Astrocyte (in vitro differentiated cells and primary cell): ENCODE data around the gene CATSPERB. TPM values are rescaled to one million over a fixed set of nuclear protein-coding genes. Genes with fewer than 3 reads are reported as not detected.

Experiments
- DNase-seq: peaks from one replicate; pipeline ENCODE4 v3.0.0-alpha.2; 2010; ENCODE audit warnings: low read depth
- FAIRE-seq: peaks from 2 replicates; lab custom pipeline; 2011; peaks lifted over from hg19 to GRCh38; lab: Jason Lieb, UNC
- H2AFZ ChIP-seq: 2 replicates; pipeline ENCODE4 v1.6.0; 2012; ENCODE audit warnings: low read depth, low read length, inconsistent platforms
- H3K27ac ChIP-seq: 2 replicates; pipeline ENCODE4 v1.5.1; 2011; ENCODE audit warnings: low read depth, low read length, inconsistent platforms
- H3K27me3 ChIP-seq: 2 replicates; pipeline ENCODE4 v1.6.0; 2011; ENCODE audit warnings: low read length, inconsistent platforms; ENCODE audit not compliant: insufficient read depth
- H3K36me3 ChIP-seq: 2 replicates; pipeline ENCODE4 v1.5.1; 2011; ENCODE audit warnings: low read length, inconsistent platforms; ENCODE audit not compliant: insufficient read depth
- H3K4me1 ChIP-seq: 2 replicates; pipeline ENCODE4 v1.5.1; 2011; ENCODE audit warnings: low read length, inconsistent platforms; ENCODE audit not compliant: insufficient read depth
- H3K4me2 ChIP-seq: 2 replicates; pipeline ENCODE4 v1.6.0; 2012; ENCODE audit warnings: low read length, inconsistent platforms
- H3K4me3 ChIP-seq: 2 replicates; pipeline ENCODE4 v1.5.1; 2011; ENCODE audit warnings: low read depth, mild to moderate bottlenecking, low read length, inconsistent platforms; ENCODE audit not compliant: insufficient read depth
- H3K79me2 ChIP-seq: 2 replicates; pipeline ENCODE4 v1.6.0; 2012; ENCODE audit warnings: mild to moderate bottlenecking, low read length, inconsistent platforms; ENCODE audit not compliant: insufficient read depth
- H3K9ac ChIP-seq: 2 replicates; pipeline ENCODE4 v1.6.0; 2012; ENCODE audit warnings: mild to moderate bottlenecking, low read length, inconsistent platforms
- H3K9me3 ChIP-seq: 2 replicates; pipeline ENCODE4 v1.5.1; 2012; ENCODE audit warnings: low read depth, mild to moderate bottlenecking, low read length, inconsistent platforms; ENCODE audit not compliant: insufficient read depth
- H4K20me1 ChIP-seq: 2 replicates; pipeline ENCODE4 v1.6.0; 2012; ENCODE audit warnings: low read length, inconsistent platforms; ENCODE audit not compliant: insufficient read depth
- H3K27ac Mint-ChIP-seq: one replicate; pipeline ENCODE4 v1.8.0; 2021; ENCODE audit warnings: mild to moderate bottlenecking, mixed read lengths; ENCODE audit not compliant: unreplicated experiment
- H3K27me3 Mint-ChIP-seq: one replicate; pipeline ENCODE4 v1.8.0; 2021; ENCODE audit warnings: low read depth, mixed read lengths; ENCODE audit not compliant: unreplicated experiment
- H3K36me3 Mint-ChIP-seq: one replicate; pipeline ENCODE4 v1.8.0; 2021; ENCODE audit warnings: low read depth, mixed read lengths; ENCODE audit not compliant: unreplicated experiment
- H3K4me1 Mint-ChIP-seq: one replicate; pipeline ENCODE4 v1.8.0; 2021; ENCODE audit warnings: low read depth, mixed read lengths; ENCODE audit not compliant: unreplicated experiment
- H3K4me3 Mint-ChIP-seq: one replicate; pipeline ENCODE4 v1.8.0; 2021; ENCODE audit warnings: mild to moderate bottlenecking, moderate library complexity, mixed read lengths; ENCODE audit not compliant: unreplicated experiment
- H3K9me3 Mint-ChIP-seq: one replicate; pipeline ENCODE4 v1.8.0; 2021; ENCODE audit warnings: mild to moderate bottlenecking, mixed read lengths; ENCODE audit not compliant: unreplicated experiment
- EZH2 ChIP-seq: IDR thresholded peaks from 2 replicates; pipeline ENCODE4 v1.6.1; 2012; ENCODE audit warnings: mild to moderate bottlenecking, low read length, inconsistent platforms; ENCODE audit not compliant: insufficient read depth
- total RNA-seq: library from RNA; stranded (reverse); gene quantifications from 2 replicates; pipeline ENCODE4 v1.2.1, GENCODE V29; 2021
- TF ChIP-seq, protein P1 (sequence below): IDR thresholded peaks from 2 replicates; pipeline ENCODE4 v1.5.1; 2011; ENCODE audit warnings: low read depth, mild to moderate bottlenecking, inconsistent platforms, low read length, moderate library complexity; ENCODE audit not compliant: insufficient read depth

The CATSPERB gene
- total RNA-seq, 1 donor from 2014 or later, result 0.11 TPM

DNA sequence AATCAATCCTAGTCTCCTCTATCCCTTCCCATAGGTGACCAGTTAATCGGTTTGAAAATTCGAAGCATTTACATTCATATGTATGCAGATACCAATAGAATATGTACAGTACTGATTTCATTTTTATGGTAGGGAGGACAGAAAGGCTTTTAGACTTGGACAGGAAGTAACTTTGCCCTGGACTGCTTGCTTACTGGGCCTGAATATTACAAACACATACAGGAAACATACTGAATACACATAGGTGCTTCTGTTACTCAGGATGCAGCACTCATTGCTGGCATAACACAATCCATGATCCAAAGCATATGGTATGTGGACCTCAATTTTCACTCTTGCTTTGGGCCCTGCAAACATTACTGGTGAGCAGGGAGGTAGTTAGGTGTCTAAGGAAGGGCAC lies 71.1 kb downstream of the CATSPERB start:
- H3K4me1 Mint-ChIP-seq, result no peaks in the 10 kb centered on the region
- no peaks in the 10 kb centered on the region for H3K36me3 ChIP-seq
- DNase-seq (no peak), FAIRE-seq (no peak)
- H3K27me3 ChIP-seq, result no peaks in the 10 kb centered on the region
- no peak overlapping the region for H3K4me3 ChIP-seq
- no peaks in the 10 kb centered on the region for H3K79me2 ChIP-seq
- H2AFZ ChIP-seq, result no peak overlapping the region
- no peaks in the 10 kb centered on the region for H4K20me1 ChIP-seq
- H3K4me2 ChIP-seq, result no peak overlapping the region
- H3K27ac Mint-ChIP-seq, result no peak overlapping the region
- no peak overlapping the region for H3K9ac ChIP-seq
- no peak overlapping the region for H3K27ac ChIP-seq
- H3K9me3 ChIP-seq, result no peaks in the 10 kb centered on the region
- no peak for TF ChIP-seq EZH2
- H3K4me1 ChIP-seq, result no peaks in the 10 kb centered on the region
- H3K36me3 Mint-ChIP-seq, result no peaks in the 10 kb centered on the region
- H3K27me3 Mint-ChIP-seq, result no peaks in the 10 kb centered on the region
- no peaks in the 10 kb centered on the region for H3K9me3 Mint-ChIP-seq
- no peak overlapping the region for H3K4me3 Mint-ChIP-seq

DNA sequence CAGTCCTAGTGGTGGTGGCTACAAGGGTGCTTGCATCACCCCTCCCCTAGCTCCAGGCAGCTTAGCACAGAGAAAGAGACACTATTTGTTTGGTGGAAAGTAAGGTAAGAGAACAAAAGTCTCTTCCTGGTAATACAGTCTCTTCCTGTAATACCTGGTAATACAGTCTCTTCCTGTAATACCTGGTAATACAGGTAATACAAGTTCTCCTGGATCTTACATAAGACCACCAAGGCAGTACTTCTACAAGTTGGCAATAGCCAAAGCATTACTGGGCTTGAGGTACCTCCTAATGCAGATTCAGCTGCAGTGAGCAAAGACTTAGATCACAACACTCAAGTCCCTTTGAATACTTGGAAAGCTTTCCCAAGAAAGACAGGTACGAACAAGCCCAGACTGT lies 77.0 kb downstream of the CATSPERB start:
- Histone ChIP-seq H2AFZ (no peak overlapping the region), H3K4me2 (no peak overlapping the region), H3K27ac (no peak overlapping the region), H3K79me2 (no peaks in the 10 kb centered on the region), H3K27me3 (no peaks in the 10 kb centered on the region), H3K9ac (no peak overlapping the region), H4K20me1 (no peaks in the 10 kb centered on the region), H3K36me3 (no peaks in the 10 kb centered on the region), H3K4me1 (no peaks in the 10 kb centered on the region), H3K9me3 (no peaks in the 10 kb centered on the region), H3K4me3 (no peak overlapping the region)
- Mint-ChIP-seq H3K4me3 (no peak overlapping the region), H3K27ac (no peak overlapping the region), H3K4me1 (no peaks in the 10 kb centered on the region), H3K27me3 (peaks cover 7% of the 10 kb centered on the region), H3K36me3 (no peaks in the 10 kb centered on the region), H3K9me3 (peaks cover 3% of the 10 kb centered on the region)
- FAIRE-seq (no peak), DNase-seq (no peak)
- TF ChIP-seq, protein P1, sequence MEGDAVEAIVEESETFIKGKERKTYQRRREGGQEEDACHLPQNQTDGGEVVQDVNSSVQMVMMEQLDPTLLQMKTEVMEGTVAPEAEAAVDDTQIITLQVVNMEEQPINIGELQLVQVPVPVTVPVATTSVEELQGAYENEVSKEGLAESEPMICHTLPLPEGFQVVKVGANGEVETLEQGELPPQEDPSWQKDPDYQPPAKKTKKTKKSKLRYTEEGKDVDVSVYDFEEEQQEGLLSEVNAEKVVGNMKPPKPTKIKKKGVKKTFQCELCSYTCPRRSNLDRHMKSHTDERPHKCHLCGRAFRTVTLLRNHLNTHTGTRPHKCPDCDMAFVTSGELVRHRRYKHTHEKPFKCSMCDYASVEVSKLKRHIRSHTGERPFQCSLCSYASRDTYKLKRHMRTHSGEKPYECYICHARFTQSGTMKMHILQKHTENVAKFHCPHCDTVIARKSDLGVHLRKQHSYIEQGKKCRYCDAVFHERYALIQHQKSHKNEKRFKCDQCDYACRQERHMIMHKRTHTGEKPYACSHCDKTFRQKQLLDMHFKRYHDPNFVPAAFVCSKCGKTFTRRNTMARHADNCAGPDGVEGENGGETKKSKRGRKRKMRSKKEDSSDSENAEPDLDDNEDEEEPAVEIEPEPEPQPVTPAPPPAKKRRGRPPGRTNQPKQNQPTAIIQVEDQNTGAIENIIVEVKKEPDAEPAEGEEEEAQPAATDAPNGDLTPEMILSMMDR, result no peak
- TF ChIP-seq EZH2, result no peak

DNA sequence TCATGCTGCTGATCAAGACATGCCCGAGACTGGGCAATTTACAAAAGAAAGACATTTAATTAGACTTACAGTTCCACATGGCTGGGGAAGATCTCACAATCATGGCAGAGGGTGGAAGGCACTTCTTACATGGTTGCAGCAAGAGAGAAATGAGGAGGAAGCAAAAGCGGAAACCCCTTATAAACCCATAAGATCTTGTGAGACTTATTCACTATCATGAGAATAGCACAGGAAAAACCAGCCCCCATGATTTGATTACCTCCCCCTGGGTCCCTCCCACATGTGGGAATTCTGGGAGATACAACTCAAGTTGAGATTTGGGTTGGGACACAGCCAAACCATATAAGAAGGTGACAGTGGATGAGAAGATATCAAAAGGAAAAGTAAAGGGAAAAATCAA lies 78.4 kb downstream of the CATSPERB start:
- Histone ChIP-seq H3K9ac (no peak overlapping the region), H3K27ac (no peak overlapping the region), H3K4me1 (no peaks in the 10 kb centered on the region), H3K9me3 (no peaks in the 10 kb centered on the region), H3K79me2 (no peaks in the 10 kb centered on the region), H3K4me2 (no peak overlapping the region), H4K20me1 (no peaks in the 10 kb centered on the region), H3K27me3 (no peaks in the 10 kb centered on the region), H3K4me3 (no peak overlapping the region), H2AFZ (no peak overlapping the region), H3K36me3 (no peaks in the 10 kb centered on the region)
- Mint-ChIP-seq H3K27me3 (peaks cover 7% of the 10 kb centered on the region), H3K4me3 (no peak overlapping the region), H3K4me1 (no peaks in the 10 kb centered on the region), H3K36me3 (no peaks in the 10 kb centered on the region), H3K27ac (no peak overlapping the region), H3K9me3 (peaks cover 3% of the 10 kb centered on the region)
- FAIRE-seq (no peak), DNase-seq (no peak)
- TF ChIP-seq, protein P1, result no peak
- TF ChIP-seq EZH2, result no peak
